LNCaP clone FGC (cell line): ENCODE measurements around the gene GPER1.

ENCODE experiments used
- DNase-seq: peaks from one replicate; pipeline ENCODE4 v3.0.0-alpha.2; 2011; ENCODE audit warnings: low read depth
- H3K4me3 ChIP-seq: 2 replicates; pipeline ENCODE4 v1.5.1; 2011; ENCODE audit warnings: mild to moderate bottlenecking, low read depth, low read length, control low read depth
- CTCF ChIP-seq: IDR thresholded peaks from 2 replicates; pipeline ENCODE4 v1.5.1; 2012; ENCODE audit warnings: mild to moderate bottlenecking; ENCODE audit not compliant: control insufficient read depth, insufficient read depth; ENCODE audit errors: extremely low read depth

The GPER1 gene

GRCh38 chr7:1058821-1059199 lies 29.1 kb upstream of the GPER1 start:
- no peak overlapping the region for H3K4me3 ChIP-seq
- TF ChIP-seq CTCF: no peak
- no peak for DNase-seq

- no peak for TF ChIP-seq CTCF
- no peak for DNase-seq
- no peak overlapping the region for H3K4me3 ChIP-seq
Observed at GRCh38 chr7:1059200-1060091, 28.5 kb upstream of the GPER1 start.

DNA sequence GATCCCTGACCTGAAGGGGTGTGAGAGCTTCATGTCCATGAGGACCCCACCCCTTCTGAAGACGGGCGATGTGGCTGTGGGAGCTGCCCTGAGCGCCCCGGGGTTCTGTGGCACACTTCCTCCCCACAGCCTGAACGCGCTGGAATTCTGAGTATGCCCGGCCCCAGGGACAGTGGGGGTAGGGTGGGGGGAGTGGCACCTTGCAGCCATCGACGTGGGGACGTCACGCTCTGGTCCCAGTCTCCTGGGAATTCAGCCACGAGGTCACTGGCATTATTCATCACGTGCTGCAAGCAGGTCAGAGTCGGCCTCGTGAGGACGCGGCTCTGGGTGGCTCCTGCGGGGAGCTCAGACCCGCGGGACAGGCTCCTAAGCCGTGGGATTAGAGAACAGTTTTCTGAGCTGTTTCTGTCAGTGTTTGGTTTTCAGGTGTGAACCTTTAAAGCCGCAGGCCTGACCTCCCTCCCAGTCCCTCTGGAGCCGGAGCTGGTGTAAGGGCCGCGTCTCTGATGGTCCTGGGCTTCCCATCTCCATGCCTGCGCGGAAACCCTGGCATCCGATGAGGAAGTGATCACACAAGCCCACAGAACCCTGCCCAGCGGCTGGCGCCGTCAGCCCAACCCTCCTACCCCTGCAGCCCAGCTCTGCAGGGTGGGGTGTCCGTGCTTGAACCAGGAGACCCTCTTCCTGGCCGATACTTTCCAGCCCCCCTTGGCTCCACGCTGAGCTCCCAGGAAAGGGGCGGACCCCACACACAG lies 27.4 kb upstream of the GPER1 start:
- DNase-seq: no peak
- H3K4me3 ChIP-seq: no peak overlapping the region
- TF ChIP-seq CTCF: no peak

DNA sequence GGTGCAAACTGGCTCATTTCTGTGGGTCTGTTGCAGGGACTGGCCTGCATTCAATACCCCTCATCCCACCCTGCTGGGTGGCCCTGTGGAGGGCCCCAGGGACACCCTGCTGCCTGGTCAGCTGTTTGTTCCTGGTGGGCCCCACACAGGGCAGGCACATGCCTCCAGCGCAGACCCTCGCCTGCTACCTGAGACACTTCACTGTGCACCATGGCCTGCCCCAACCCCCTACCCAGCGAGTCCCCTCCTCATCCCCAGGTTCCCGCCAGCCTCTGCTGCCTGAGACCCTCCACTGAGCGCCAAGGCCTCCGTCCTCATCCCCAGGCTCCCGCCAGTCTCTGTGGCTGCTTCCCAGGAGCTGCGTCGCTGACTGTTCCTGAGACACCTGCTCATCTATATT lies 26.7 kb upstream of the GPER1 start:
- DNase-seq: no peak
- H3K4me3 ChIP-seq: no peak overlapping the region
- no peak for TF ChIP-seq CTCF

DNA sequence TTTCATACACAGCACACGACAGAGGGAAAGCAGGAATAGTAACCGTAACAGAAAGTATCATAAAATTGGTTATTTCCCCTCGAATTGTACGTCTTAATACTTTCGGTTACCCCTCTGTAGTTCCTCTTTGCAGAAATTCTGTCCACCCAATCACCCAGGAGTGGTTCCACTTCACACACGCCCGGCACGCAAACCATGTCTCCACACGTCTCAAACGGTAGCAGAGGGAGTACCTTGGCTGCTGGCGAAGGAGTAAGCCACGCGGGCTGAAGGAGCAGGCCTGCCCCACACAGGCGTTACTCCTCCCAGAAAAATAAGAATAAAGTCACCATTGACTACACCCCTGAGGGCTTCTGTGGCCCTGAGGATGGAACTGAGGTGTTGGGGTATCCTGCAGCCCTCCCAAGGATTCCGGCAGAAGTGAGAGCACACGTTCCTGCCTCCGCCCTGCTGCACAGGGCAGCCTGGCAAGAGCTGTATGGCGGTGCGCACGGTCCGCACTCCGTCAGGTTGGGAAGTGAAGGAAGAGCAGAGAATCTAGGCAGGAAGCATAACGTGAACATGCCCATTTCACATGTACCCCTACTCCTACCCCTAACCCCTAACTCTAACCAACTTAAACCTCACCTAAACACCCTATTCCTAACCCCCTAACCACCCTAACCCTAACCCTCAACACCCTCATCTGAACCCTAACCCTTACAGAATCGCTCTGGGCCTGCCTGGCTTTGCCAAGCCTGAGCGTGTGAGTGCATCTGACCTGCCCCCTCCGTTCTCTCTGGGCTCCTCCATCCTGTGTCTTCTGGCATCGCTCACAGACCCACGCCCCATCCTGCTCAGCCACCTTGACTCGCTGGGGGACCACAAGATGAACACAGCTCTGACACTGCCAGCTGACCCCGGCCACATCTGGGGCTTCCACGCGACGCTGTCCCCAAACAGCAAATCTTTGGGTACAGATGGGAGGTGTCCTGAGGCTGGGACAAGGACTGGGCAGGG lies 25.3 kb upstream of the GPER1 start:
- no peak overlapping the region for H3K4me3 ChIP-seq
- TF ChIP-seq CTCF: no peak
- no peak for DNase-seq

DNA sequence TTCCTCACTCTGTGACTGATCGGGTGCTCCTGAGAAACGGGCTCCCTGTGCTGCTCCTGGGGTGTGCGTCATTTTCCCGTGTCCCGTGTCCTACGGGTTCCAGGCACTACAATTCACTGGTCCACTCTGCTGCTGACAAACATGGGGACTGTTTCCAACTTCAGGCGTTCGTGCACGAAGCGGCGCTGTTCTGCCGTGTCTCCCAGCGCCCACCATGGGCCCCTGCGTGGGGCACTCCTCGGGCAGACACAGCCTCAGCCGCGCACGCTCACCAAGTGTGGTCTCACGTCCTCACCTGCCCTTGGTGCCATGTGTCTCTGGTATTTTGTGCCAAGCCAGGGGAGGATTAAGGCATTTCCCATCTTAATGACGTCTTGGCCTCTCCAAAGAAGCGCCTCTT lies 24.6 kb upstream of the GPER1 start:
- TF ChIP-seq CTCF: no peak
- H3K4me3 ChIP-seq: no peak overlapping the region
- DNase-seq: no peak
